ENCODE measurements around the gene HOXA7.

DNA sequence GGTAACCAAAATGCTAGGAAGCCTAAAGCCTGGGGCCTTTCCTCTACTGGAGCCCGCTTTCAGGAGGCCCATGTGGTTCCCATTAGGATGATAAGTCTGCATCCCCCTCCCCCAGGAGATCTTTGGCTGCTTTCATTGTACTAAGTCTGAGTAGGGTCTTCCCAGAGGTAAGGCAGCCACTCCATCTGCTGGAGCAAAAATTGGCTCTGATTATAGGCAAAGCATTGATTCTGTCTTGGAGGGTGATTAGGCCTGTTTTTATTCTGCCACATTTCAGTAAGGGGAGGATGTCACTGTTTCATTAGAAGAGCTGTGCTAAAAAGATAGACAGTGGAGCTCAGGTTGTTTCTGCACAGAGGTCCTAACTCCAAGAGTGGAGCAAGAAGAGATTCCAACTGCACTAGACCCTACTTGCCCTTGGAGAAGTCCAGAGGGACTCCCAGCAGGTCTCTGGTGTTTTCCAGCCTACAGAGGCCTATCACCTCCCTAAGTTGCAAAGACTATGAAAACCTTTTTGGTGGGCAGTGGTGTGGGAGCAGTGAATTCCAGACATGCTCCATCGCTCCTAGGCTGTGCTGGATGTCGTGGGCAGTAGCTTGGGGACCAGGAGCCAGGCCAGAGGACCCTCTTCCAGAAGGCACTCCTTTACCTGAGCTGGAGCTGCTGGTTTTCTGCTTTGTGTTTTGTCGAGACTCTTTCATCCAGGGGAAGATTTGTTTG lies 46.8 kb downstream of the HOXA7 start:
- TF ChIP-seq, protein P1, sequence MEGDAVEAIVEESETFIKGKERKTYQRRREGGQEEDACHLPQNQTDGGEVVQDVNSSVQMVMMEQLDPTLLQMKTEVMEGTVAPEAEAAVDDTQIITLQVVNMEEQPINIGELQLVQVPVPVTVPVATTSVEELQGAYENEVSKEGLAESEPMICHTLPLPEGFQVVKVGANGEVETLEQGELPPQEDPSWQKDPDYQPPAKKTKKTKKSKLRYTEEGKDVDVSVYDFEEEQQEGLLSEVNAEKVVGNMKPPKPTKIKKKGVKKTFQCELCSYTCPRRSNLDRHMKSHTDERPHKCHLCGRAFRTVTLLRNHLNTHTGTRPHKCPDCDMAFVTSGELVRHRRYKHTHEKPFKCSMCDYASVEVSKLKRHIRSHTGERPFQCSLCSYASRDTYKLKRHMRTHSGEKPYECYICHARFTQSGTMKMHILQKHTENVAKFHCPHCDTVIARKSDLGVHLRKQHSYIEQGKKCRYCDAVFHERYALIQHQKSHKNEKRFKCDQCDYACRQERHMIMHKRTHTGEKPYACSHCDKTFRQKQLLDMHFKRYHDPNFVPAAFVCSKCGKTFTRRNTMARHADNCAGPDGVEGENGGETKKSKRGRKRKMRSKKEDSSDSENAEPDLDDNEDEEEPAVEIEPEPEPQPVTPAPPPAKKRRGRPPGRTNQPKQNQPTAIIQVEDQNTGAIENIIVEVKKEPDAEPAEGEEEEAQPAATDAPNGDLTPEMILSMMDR (IDR thresholded peaks at IDR 0.05), result no peak
- TF ChIP-seq POLR2A (IDR thresholded peaks at IDR 0.05), result no peak

Data from Peyer's patch (tissue), 4 donors.